MCF 10A (cell line): ENCODE measurements around the gene RC3H2. TPM values are rescaled to one million over a fixed set of nuclear protein-coding genes. Genes with fewer than 3 reads are reported as not detected.
"Not testable (repeated sequence)": the region's sequence is repeated elsewhere in the genome, so short reads cannot be mapped to it uniquely, and the experiment has no call there.

Experiments used
- BruUV-seq: library from RNA; stranded (reverse); fragments of 400-500 nt; replicated peaks from 2 replicates; lab custom pipeline; 2021; lab: Mats Ljungman, UMichigan
- CTCF ChIA-PET: fragments of 300-600 bp; sonication (Branson Sonifier 250); formaldehyde crosslinking; extraction: SDS; loops from one replicate; lab custom pipeline; 2021; ENCODE audit warnings: antibody characterized with exemption, inconsistent platforms; lab: Yijun Ruan, JAX
- POLR2A ChIA-PET: fragments of 300-600, 350-650 bp; sonication (Branson Sonifier 250); formaldehyde crosslinking; extraction: SDS; loops from one replicate; lab custom pipeline; 2020; ENCODE audit warnings: antibody characterized with exemption, inconsistent platforms; lab: Yijun Ruan, JAX
- DNase-seq: peaks from one replicate; pipeline ENCODE4 v3.0.0-alpha.2; 2018; ENCODE audit not compliant: unreplicated experiment
- H3K27ac Mint-ChIP-seq: one replicate; pipeline ENCODE4 v1.8.0; 2022; ENCODE audit warnings: mild to moderate bottlenecking, low read depth, mixed read lengths; ENCODE audit not compliant: unreplicated experiment
- H3K27me3 Mint-ChIP-seq: one replicate; pipeline ENCODE4 v1.8.0; 2022; ENCODE audit warnings: mixed read lengths; ENCODE audit not compliant: insufficient read depth, unreplicated experiment
- H3K36me3 Mint-ChIP-seq: one replicate; pipeline ENCODE4 v1.8.0; 2022; ENCODE audit warnings: mild to moderate bottlenecking, moderate library complexity, mixed read lengths; ENCODE audit not compliant: insufficient read depth, unreplicated experiment
- H3K4me1 Mint-ChIP-seq: one replicate; pipeline ENCODE4 v1.8.0; 2022; ENCODE audit warnings: mixed read lengths; ENCODE audit not compliant: insufficient read depth, unreplicated experiment
- H3K4me3 Mint-ChIP-seq: one replicate; pipeline ENCODE4 v1.8.0; 2022; ENCODE audit warnings: mild to moderate bottlenecking, moderate library complexity, mixed read lengths; ENCODE audit not compliant: unreplicated experiment
- H3K9me3 Mint-ChIP-seq: one replicate; pipeline ENCODE4 v1.8.0; 2022; ENCODE audit warnings: mixed read lengths; ENCODE audit not compliant: unreplicated experiment
- CTCF ChIP-seq: fragments of 200-600 bp; IDR thresholded peaks from one replicate; pipeline ENCODE4 v1.8.0; 2022; ENCODE audit warnings: antibody characterized with exemption, mild to moderate bottlenecking; ENCODE audit not compliant: unreplicated experiment
- intact Hi-C: fragments of 100-400 bp; cut with micrococcal nuclease; formaldehyde crosslinking; loops from 2 replicates; pipeline ENCODE4 v1.14.1; 2022
- total RNA-seq: library from RNA; stranded (reverse); gene quantifications from 2 replicates; pipeline ENCODE4 v1.2.3, GENCODE V29; 2022

Gene RC3H2
- total RNA-seq, 1 experiment from 2014 or later, result 59.1 TPM

- peak overlapping the region; percentile 39 for H3K27ac Mint-ChIP-seq
- CTCF ChIA-PET, result interaction anchor here (0.6 kb wide), 1 partner anchor 35 kb away, joined by 3 read pairs; no protein-coding TSS in a partner anchor
- BruUV-seq, result no TSS peak
- no peak for TF ChIP-seq CTCF
- POLR2A ChIA-PET, result no interaction called here
- peaks cover 4% of the 10 kb centered on the region for H3K36me3 Mint-ChIP-seq
- no peak for DNase-seq
- H3K4me3 Mint-ChIP-seq, result no peak overlapping the region
- H3K9me3 Mint-ChIP-seq, result no peaks in the 10 kb centered on the region
- H3K4me1 Mint-ChIP-seq, result peaks cover 2% of the 10 kb centered on the region
- H3K27me3 Mint-ChIP-seq, result no peaks in the 10 kb centered on the region
- intact Hi-C loops, result no loop called here
These were observed 73.0 kb downstream of the RC3H2 start for GRCh38 chr9:122832194-122832593.

GRCh38 chr9:122828965-122829284 lies 76.2 kb downstream of the RC3H2 start:
- H3K9me3 Mint-ChIP-seq, DNase-seq, BruUV-seq, H3K4me1 Mint-ChIP-seq, H3K27me3 Mint-ChIP-seq, CTCF ChIA-PET: not testable (repeated sequence)
- intact Hi-C loops, result loop anchor here (5.0 kb wide), 1 partner anchor 163 kb away; no protein-coding TSS in a partner anchor
- H3K36me3 Mint-ChIP-seq, result peaks cover 27% of the 10 kb centered on the region
- H3K4me3 Mint-ChIP-seq, result peak overlapping the region; percentile 83
- POLR2A ChIA-PET, result interaction anchor here (0.5 to 1.7 kb wide), 7 partner anchors 9 to 564 kb away, joined by 3 to 10 read pairs (median 4); partner anchors contain the start of genes MRRF, RABGAP1, RBM18 and ZBTB26
- peak overlapping the region; percentile 81 for H3K27ac Mint-ChIP-seq

- H3K4me1 Mint-ChIP-seq, result peaks cover 10% of the 10 kb centered on the region
- no TSS peak for BruUV-seq
These were observed 77.4 kb downstream of the RC3H2 start for GRCh38 chr9:122827761-122828093.

GRCh38 chr9:122822938-122823337 lies 82.2 kb downstream of the RC3H2 start:
- ChIA-PET CTCF (interaction anchor here (0.7 to 3.4 kb wide), 7 partner anchors 12 to 724 kb away, joined by 3 to 14 read pairs (median 4); no protein-coding TSS in a partner anchor), POLR2A (no interaction called here)
- H3K4me3 Mint-ChIP-seq, result no peak overlapping the region
- H3K27me3 Mint-ChIP-seq, result no peaks in the 10 kb centered on the region
- H3K36me3 Mint-ChIP-seq, result peaks cover 48% of the 10 kb centered on the region
- no peak for TF ChIP-seq CTCF
- no TSS peak for BruUV-seq
- H3K9me3 Mint-ChIP-seq, result no peaks in the 10 kb centered on the region
- H3K4me1 Mint-ChIP-seq, result peaks cover 10% of the 10 kb centered on the region
- no peak overlapping the region for H3K27ac Mint-ChIP-seq
- DNase-seq, result no peak
- intact Hi-C loops, result no loop called here

More at GRCh38 chr9:122827761-122828093, 77.4 kb downstream of the RC3H2 start:
- CTCF ChIA-PET, result interaction anchor here (0.6 to 1.1 kb wide), 5 partner anchors 11 to 361 kb away, joined by 3 to 5 read pairs (median 3); no protein-coding TSS in a partner anchor
- Mint-ChIP-seq H3K27me3 (no peaks in the 10 kb centered on the region), H3K36me3 (peaks cover 33% of the 10 kb centered on the region), H3K4me3 (peak overlapping the region; percentile 83), H3K9me3 (no peaks in the 10 kb centered on the region), H3K27ac (peak overlapping the region; percentile 81)
- no peak for DNase-seq
- intact Hi-C loops, result loop anchor here (5.0 kb wide), 1 partner anchor 165 kb away; no protein-coding TSS in a partner anchor
- POLR2A ChIA-PET, result interaction anchor here (0.5 to 1.7 kb wide), 8 partner anchors 9 to 859 kb away, joined by 3 to 10 read pairs (median 4); partner anchors contain the start of genes MRRF, RBM18 and ZBTB26
- no peak for TF ChIP-seq CTCF
